ENCODE data around the gene ACACA.
"Not testable (repeated sequence)": the region's sequence is repeated elsewhere in the genome, so short reads cannot be mapped to it uniquely, and the experiment has no call there.

Gene ACACA

DNA sequence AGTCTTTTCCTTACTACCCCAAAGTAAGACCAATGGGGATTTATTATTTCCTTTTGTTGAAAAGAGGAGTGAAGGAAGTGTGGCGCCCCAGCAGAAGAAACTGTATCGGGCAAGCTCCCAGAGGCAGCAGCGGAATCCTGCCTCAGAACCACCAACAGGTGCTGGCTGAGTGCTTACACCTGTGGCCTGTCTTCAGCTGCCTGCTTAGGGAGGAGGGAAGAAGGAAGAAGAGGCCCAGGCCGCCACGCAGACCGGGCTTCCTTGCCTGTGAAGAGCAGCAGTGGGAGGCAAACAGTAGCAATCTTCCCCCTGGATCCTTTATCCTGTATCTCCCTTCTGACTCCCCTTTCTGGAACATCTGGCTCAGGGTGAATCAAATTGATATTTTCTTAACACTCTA is 323.2 kb downstream of the ACACA start:
- DNase-seq (ENCODE audit: low read depth in 2 of 3, low spot score in 2 of 3) = no peak

- no peak for DNase-seq (ENCODE audit: low read depth in 2 of 3, low spot score in 2 of 3)
These were observed 323.7 kb downstream of the ACACA start for GRCh38 chr17:37082985-37083384.

- no peak for DNase-seq (ENCODE audit: low read depth in 2 of 3, low spot score in 2 of 3)
These were observed 324.2 kb downstream of the ACACA start for GRCh38 chr17:37082311-37082860.

DNA sequence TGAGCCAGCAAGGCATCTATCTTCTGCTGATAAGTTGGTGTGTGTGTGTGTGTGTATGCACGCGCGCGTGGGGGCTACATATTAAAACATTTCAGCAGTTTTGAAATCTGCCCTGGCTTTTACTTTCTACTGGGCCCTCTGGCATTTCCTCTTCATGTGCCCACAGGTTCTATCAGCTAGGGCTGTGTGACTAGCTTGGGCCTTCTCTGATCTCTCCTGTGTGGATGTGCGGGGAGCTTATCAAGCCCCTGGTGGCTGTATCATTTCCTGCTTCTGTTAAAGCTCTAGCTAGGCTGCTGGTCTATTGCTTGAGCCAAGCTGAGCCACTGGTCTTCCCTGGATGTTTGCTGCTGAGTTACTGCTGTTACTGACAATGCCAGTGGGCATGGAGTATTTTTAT is 325.3 kb downstream of the ACACA start:
- no peak for DNase-seq (ENCODE audit: low read depth in 2 of 3, low spot score in 2 of 3)

DNA sequence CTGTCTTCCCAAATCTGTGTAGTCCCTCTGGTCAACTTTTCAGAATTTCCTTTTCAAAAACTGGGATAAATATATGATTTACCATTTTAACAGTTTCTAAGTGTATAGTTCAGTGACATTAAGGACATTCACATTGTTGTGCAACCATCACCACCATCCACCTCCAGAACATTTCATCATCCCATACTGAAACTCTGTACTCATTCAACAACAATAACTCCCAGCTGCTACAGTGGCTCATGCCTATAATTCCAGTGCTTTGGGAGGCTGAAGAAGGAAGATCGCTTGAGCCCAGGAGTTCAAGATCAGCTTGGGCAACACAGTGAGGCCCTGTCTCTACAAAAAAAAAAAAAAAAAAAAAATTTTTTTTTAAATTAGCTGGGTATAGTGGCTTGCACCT is 326.9 kb downstream of the ACACA start:
- no peak for DNase-seq (ENCODE audit: low read depth in 2 of 3, low spot score in 2 of 3)

DNA sequence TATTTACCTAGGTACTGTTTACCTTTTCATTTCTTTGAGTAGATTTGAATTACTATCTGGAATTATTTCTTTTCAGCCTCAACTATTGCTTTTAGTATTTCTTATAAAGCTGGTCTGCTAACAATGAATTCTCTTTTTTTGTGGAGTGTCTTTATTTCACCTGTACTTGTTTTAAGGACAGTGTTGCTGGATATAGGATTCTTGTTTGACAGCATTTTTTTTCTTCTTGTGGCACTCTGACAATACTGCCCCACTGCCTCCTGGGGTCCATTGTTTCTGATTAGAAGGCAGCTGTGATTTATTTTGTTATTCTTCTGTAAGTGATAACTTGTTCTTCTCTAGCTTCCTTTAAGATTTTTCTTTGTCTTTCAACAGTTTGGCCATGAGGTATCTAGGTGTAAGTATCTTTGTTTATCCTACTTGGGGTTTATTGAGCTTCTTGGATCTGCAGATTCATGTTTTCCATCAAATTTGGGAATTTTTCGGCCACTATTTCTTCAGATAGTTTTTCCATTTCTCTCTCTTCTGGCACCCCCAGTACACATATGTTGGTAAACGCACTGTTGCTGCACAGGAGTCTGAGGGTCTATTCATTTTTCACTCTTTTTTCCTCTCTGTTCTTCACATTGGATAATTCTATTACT is 327.4 kb downstream of the ACACA start:
- DNase-seq (ENCODE audit: low read depth in 2 of 3, low spot score in 2 of 3) = no peak

GRCh38 chr17:37073464-37073863 is 333.2 kb downstream of the ACACA start:
- not testable (repeated sequence) for DNase-seq (ENCODE audit: low read depth in 2 of 3, low spot score in 2 of 3)

GRCh38 chr17:37069087-37069486 is 337.5 kb downstream of the ACACA start:
- DNase-seq (ENCODE audit: low read depth in 2 of 3, low spot score in 2 of 3) = no peak

- no peak for DNase-seq (ENCODE audit: low read depth in 2 of 3, low spot score in 2 of 3)
These were observed 338.4 kb downstream of the ACACA start for GRCh38 chr17:37068266-37068665.

DNA sequence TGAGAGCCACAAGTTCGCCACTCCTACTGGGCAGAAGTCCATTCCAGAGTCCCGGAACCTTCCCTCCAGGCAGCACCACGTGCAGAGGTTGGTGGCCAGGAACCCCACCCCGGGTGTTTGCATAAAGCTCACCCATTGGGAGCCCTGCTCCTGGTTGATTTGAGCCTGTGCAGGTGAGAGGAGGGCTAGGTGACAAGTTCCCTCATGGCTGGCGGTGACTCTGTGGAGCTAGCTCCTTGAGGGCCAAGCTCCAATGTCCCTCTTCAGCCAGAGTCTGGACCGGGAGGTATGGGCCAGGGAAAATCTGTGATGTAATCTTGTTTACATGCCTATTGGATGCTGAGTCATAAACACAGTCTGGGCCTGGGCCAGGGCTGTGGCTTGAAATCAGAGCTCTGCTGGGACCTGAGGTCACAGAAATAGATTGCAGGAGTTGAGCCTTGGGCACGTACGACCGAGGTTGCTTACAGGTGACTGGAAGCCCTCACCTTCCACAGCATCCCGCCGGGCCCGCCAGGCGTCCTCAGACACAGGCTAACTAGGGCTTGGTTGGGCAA is 339.0 kb downstream of the ACACA start:
- DNase-seq (ENCODE audit: low read depth in 2 of 3, low spot score in 2 of 3) = no peak

DNA sequence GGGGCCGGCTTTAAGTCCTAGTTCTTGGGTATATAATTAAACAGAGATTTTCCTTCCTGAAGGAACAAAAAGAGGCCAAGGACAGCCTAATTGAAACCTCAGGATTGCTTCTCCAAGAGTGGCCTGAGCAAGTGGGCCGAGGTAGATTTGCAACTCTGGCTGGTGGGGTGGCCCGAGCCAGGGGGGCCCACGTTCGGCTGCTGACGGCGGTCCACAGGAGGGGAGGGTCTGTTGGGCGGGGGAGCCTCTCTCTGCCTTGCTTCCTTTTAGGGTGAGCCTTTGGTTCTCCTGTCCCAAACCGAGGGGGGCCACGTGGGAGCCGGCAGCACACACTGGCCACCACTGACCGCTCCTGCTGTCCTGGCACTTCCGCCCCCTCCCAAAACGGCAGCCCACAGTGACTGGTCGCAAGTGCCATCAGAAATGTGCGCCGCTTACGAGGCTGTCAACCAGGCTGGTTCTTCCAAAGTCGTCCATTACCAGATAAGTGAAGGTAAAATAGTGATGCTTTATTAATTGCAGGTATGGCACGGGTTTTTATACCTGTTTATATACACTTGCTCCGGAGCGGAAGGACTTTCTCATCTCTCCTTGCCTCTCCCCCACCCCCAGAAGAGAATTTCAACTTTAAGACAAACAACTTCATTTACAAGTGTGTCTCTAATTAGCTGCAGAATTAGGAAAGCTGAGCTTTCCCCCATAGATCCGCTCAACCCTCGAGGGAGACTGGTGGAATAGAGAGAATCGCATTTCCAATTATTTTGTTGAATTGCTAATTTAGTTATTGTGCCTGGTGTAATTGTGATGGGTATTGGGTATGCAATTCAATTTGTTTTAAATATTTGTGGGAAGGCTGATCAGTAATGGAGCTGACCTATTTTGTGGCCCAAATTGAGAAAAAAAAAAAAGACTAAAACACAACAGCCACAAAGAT is 340.0 kb downstream of the ACACA start:
- no peak for DNase-seq (ENCODE audit: low read depth in 2 of 3, low spot score in 2 of 3)

GRCh38 chr17:37065486-37066321 is 340.9 kb downstream of the ACACA start:
- no peak for DNase-seq (ENCODE audit: low read depth in 2 of 3, low spot score in 2 of 3)

DNA sequence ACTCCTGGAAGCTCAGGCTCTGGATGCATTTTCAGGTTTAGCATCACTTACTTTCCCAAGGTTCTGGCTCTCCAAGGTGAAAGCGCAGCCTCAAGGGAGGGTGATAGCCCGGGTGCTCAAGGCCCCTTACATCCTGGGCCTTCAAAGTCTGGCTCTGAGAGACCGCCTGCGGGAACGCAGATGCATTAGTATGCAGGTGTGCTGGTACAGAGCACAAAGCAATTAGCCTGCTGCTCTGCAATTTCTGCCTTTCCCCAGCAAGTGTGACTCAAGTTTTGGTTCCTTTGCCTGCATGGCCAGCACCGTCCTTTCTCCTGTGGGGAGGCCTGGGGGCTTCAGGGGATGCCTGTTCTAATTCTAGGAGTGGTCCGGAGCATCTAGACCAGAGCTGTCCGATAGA is 341.7 kb downstream of the ACACA start:
- DNase-seq (ENCODE audit: low read depth in 2 of 3, low spot score in 2 of 3) = no peak

DNA sequence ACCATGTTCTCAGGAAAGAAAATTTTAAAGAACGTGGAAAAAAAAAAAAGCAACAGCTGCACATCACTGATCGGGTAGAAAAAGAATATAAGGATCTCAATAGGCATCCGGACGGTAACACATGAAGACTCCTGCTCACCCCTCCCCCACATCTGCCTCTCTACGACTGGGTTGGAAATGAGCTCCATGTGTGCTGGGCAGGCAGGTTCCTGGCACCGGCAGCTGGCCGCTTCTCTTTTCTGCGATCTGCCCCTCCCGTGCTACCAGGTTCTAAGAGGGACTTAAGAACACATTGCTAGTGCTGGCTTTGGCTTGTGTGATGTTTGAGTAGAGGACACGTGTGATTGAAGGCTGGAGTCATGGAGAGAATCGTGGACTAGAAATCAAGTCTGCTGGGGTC is 342.4 kb downstream of the ACACA start:
- no peak for DNase-seq (ENCODE audit: low read depth in 2 of 3, low spot score in 2 of 3)

- no peak for DNase-seq (ENCODE audit: low read depth in 2 of 3, low spot score in 2 of 3)
These were observed 344.6 kb downstream of the ACACA start for GRCh38 chr17:37062021-37062420.

DNA sequence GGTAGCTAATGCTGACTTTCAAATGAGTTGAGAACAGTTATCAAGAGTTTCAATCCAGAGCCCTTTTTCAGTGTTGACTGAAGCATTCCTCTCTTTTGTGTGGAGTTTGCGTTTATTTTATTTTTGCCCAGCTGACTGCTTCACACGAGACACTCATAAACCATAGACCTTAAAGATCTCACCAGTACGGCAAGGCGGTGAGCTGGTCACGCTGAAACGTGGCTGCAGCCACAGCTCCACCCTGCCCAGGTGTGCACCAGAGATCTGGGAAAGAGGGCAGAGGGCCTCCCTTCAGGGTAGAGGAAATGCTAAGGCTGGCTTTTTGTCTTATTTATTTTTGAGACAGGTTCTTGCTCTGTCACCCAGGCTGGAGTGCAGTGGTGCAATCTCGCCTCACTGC is 345.7 kb downstream of the ACACA start:
- no peak for DNase-seq (ENCODE audit: low read depth in 2 of 3, low spot score in 2 of 3)

- no peak for DNase-seq (ENCODE audit: low read depth in 2 of 3, low spot score in 2 of 3)
These were observed 346.5 kb downstream of the ACACA start for GRCh38 chr17:37060094-37060493.

DNA sequence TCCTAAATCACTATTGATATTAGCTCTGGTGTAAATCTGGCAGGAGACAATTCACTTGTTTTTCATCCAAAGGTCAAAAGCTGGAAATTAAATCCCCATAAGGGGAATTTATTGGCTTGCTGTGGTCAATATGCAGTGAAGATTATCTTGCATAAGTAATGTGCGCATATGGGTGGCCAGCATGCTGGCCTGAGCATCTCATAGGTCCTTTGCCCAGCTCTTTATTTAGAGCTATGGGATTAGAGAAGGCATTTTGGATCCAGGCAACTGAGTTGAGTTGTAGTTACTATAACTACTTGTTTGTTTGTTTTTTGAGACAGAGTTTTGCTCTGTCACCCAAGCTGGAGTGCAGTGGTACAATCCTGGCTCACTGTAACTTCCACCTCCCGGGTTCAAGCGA is 347.1 kb downstream of the ACACA start:
- no peak for DNase-seq (ENCODE audit: low read depth in 2 of 3, low spot score in 2 of 3)

DNA sequence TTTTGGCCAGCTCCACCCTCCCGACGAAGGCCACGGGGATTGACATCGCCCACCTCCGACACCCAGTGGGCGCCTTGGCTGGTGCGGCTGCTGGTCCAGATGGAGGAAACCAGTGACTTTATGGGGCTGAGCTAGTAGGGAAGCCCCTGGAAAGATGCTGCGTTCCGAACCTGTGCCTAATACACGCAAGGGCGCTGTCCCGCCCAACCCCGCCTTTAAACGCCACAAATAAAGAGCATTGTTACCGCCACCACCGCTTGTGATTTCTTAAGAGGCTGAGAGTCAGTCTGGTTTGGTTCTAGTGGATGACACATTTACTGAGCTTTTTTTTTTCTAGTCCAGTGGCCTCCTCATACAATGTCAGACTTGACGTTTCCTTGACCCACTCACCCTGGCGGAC is 350.0 kb downstream of the ACACA start:
- DNase-seq (ENCODE audit: low read depth in 2 of 3, low spot score in 2 of 3) = no peak

GRCh38 chr17:37054894-37055293 is 351.7 kb downstream of the ACACA start:
- DNase-seq (ENCODE audit: low read depth in 2 of 3, low spot score in 2 of 3) = no peak

GRCh38 chr17:37052450-37052849 is 354.2 kb downstream of the ACACA start:
- DNase-seq (ENCODE audit: low read depth in 2 of 3, low spot score in 2 of 3) = no peak

Measured in activated CD8-positive, alpha-beta memory T cell treated with anti-CD3 and anti-CD28 coated beads for 48 hours (primary cell).